Thymus (tissue), 11 donors: Measurements from ENCODE around the gene FCRL5. TPM values are rescaled to one million over a fixed set of nuclear protein-coding genes. Genes with fewer than 3 reads are reported as not detected.

Experiments used
- DNase-seq, 9 donors: peaks; one replicate each; pipeline ENCODE4 v3.0.0-alpha.2; 2013; ENCODE audit warnings: low spot score in 9 of 9, low read depth in 6 of 9, missing footprints in 1 of 9
- H3K27ac ChIP-seq, 2 donors: one replicate each; pipeline ENCODE4 v1.5.1; 2013; ENCODE audit warnings: control low read depth in 1 of 2, low read depth in 1 of 2, low read length in 1 of 2, mild to moderate bottlenecking in 1 of 2, moderate library complexity in 1 of 2
- H3K27me3 ChIP-seq, 2 donors: one replicate each; pipeline ENCODE4 v1.5.1; 2013; ENCODE audit warnings: low read length in 1 of 2; ENCODE audit not compliant: control insufficient read depth in 2 of 2, insufficient read depth in 1 of 2
- H3K36me3 ChIP-seq, 2 donors: one replicate each; pipeline ENCODE4 v1.5.1; 2013; ENCODE audit warnings: low read length in 1 of 2, mild to moderate bottlenecking in 1 of 2, moderate library complexity in 1 of 2; ENCODE audit not compliant: control insufficient read depth in 2 of 2, insufficient read depth in 2 of 2
- H3K4me1 ChIP-seq, 2 donors: one replicate each; pipeline ENCODE4 v1.5.1; 2013; ENCODE audit warnings: low read length in 2 of 2; ENCODE audit not compliant: control insufficient read depth in 2 of 2, insufficient read depth in 2 of 2
- H3K4me3 ChIP-seq, 2 donors: one replicate each; pipeline ENCODE4 v1.5.1; 2013; ENCODE audit warnings: low read length in 2 of 2, control low read depth in 1 of 2, mild to moderate bottlenecking in 1 of 2
- H3K9me3 ChIP-seq, 2 donors: one replicate each; pipeline ENCODE4 v1.5.1; 2013; ENCODE audit warnings: low read length in 1 of 2, mild to moderate bottlenecking in 1 of 2; ENCODE audit not compliant: control insufficient read depth in 2 of 2, insufficient read depth in 1 of 2
- WGBS: extraction: QIAGEN DNeasy Blood & Tissue Kit; methylation state at CpG from one replicate; pipeline ENCODE4 v1.1.7; 2013; 5-methylcytosine and 5-hydroxymethylcytosine counted together
- polyA plus RNA-seq: library from polyadenylated mRNA; stranded (reverse); fragments of 200-250 nt; gene quantifications from one replicate; pipeline ENCODE4 v1.2.3, GENCODE V29; 2013
- total RNA-seq: library from RNA; stranded (reverse); fragments of 120-200 nt; gene quantifications from one replicate; pipeline ENCODE4 v1.2.4, GENCODE V29; 2013
- donor health status: healthy.

FCRL5 gene
- total and polyA plus RNA-seq, 2 donors = 0.80 to 8.1 TPM

DNA sequence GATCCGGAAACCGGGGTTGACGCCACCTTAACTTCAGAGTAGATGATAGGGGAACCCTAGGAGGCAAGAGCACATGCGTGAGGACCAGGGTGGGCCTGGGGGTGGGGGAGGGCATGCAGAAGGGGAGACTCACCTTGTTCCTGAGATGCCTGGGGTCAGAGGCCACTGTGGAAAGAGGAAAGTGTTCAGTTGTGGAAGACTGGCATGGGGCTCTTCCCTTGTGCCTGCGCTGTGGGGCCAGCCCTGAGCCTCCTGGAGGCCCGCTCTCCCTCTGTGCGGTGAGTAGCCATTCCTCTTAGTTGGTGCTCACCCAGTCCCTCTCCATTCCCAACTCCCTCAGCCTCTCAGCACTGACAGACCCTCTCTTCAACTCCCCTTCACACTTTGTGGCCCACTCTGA, 36.6 kb downstream of the FCRL5 start:
- H3K27me3 ChIP-seq = no peaks in the 10 kb centered on the region
- peaks cover 0 to 15% of the 10 kb centered on the region in 2 donors for H3K4me1 ChIP-seq
- no peaks in the 10 kb centered on the region for H3K36me3 ChIP-seq
- 97% methylated on average over 7 of the region's 7 CpGs for WGBS
- no peak overlapping the region for H3K4me3 ChIP-seq
- H3K27ac ChIP-seq = no peak overlapping the region
- no peak for DNase-seq
- no peaks in the 10 kb centered on the region for H3K9me3 ChIP-seq

DNA sequence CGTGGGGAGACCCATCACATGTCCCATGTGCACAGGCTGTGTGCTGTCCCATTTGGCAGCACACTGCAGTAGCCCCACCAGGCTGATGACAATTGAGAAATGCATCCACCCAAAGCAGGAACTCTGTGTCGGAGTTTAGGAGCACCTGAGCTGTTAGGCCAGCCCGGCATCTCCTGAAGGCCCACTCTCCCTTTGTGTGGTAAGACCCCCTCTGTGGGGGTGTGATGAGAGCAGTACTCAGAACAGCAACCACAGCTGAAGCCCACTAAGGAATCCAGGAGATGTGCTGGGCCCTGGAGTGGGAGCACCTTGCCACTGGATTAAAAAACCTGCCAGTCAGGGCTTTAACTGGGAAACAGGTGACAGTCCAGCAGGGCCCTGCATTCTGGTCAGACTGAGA, 37.2 kb downstream of the FCRL5 start:
- H3K9me3 ChIP-seq = no peaks in the 10 kb centered on the region
- DNase-seq = no peak
- peaks cover 0 to 15% of the 10 kb centered on the region in 2 donors for H3K4me1 ChIP-seq
- H3K27ac ChIP-seq = no peak overlapping the region
- no peak overlapping the region for H3K4me3 ChIP-seq
- no peaks in the 10 kb centered on the region for H3K27me3 ChIP-seq
- no peaks in the 10 kb centered on the region for H3K36me3 ChIP-seq
- 97% methylated on average over 3 of the region's 3 CpGs for WGBS

DNA sequence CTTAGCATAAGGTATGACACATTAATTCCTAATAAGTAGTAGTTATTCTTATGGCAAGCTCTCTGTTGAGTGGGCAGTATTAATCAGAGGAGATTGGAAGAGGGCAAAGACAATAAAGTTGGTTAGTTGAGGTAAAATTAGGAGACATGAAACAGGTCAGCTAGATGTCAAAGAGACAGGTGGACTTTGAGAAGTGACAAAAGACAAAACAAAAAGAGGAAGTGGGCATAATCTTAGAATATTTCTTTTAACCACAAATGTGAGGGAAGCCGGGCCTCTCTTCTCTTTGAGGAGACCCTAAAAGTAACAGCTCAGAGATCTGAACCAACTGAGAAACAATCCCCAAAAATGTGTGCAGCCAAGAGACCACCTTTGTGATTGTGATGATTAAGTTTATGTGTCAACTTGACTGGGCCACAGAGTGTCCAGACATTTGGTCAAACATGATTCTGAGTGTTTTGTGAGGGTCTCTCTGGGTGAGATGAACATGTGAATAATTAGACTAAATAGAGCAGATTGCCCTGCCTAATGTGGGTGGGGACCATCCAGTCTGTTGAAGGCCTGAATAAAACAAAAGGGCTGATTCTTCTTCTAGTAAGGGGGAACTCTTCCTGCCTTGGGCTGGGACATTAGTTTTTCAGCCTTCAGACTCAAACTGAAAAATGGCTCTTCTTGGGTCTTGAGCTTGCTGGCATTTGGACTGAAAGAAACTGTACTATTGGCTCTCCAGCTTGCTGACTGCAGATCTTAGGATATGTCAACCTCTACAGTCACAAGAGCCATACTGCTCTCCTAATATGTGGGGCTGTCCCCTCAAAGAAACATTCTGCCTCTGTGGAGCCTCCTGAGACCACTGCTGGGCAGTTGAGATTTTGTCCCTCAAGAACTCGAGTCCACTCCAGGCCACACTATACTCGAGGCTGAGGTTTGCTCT, 40.0 kb downstream of the FCRL5 start:
- H3K27ac ChIP-seq = no peak overlapping the region
- WGBS = 62% methylated on average over 3 of the region's 3 CpGs
- H3K27me3 ChIP-seq = no peaks in the 10 kb centered on the region
- no peaks in the 10 kb centered on the region for H3K9me3 ChIP-seq
- no peaks in the 10 kb centered on the region for H3K36me3 ChIP-seq
- H3K4me3 ChIP-seq = no peak overlapping the region
- H3K4me1 ChIP-seq = peaks cover 0 to 15% of the 10 kb centered on the region in 2 donors
- no peak for DNase-seq

DNA sequence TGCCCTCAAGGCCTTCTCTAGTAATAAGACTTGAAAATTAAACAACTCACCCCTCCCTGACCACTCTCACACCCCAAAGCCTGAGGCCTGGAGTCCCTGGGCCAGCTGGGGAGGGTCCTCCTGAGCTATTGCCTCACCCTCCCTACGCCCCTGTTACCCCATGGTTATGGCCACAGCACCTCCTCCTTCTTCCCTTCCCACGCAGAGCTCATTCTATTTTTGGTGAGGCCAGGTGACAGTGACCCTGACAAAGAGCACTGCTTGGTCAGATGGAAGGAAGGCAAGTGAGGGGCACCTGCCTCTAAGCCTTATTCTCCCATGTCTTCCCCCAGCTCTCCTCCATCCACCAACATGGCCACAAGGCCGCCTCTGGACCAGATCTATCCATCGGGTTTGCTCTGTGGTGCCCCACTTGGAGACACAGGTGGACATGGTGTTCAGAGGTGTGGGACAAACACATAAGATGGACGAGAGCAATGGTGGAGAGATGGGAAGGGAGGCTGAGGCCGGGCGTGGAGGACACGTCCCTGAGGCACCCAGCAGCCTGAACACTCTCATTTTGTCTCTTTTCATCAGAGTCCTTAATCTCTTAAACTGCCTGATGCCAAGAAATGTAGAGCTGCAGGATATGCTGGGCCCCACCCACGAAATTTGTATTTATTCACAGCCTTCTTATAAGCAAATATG, 42.6 kb downstream of the FCRL5 start:
- WGBS = 94% methylated on average over 9 of the region's 9 CpGs

DNA sequence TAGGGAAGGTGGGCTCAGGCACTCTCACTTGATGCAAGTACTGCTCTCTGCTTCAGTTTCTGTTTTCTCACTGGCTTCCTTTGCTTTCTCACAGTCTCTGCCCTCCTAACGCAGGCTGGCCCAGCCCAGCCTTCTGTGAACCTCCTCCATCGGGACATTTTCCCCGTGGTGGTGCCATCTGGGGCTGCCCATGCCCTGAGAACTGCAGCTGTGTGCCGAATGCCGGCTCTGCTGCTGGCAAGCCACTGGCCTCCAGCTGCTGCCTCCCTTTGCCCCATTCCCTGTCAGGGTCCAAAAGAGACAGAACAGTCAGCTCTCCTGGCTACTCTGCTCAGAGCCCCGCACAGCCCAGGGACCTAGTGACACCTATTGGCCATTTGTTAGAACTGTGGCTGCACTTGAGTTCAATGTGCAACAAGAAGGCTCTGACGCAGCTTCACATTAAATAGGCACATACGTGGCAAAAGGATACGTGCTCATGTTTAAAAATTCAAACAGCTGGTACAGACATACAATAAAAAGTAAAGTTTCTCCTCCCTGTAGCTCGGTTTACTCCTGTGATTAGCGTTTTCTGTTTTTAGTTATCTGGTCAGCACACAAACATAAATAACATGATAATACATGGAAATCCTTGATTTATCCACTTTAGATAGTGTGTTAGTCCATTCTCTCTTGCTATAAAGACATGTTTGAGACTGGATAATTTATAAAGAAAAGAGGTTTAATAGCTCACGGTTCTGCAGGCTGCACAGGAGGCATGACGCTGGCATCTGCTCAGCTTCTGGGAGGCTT, 46.6 kb downstream of the FCRL5 start:
- no peaks in the 10 kb centered on the region for H3K9me3 ChIP-seq
- H3K27ac ChIP-seq = no peak overlapping the region
- 55% methylated on average over 13 of the region's 13 CpGs for WGBS
- H3K4me3 ChIP-seq = no peak overlapping the region
- peak in 5 of 9 donors; percentile 23 to 61 (median 29) for DNase-seq
- H3K27me3 ChIP-seq = no peaks in the 10 kb centered on the region
- H3K4me1 ChIP-seq = no peaks in the 10 kb centered on the region
- H3K36me3 ChIP-seq = no peaks in the 10 kb centered on the region

More for the DNA sequence above, 42.6 kb downstream of the FCRL5 start:
- H3K36me3 ChIP-seq = no peaks in the 10 kb centered on the region
- no peak overlapping the region for H3K27ac ChIP-seq
- H3K4me1 ChIP-seq = peaks cover 0 to 15% of the 10 kb centered on the region in 2 donors
- DNase-seq = no peak
- no peak overlapping the region for H3K4me3 ChIP-seq
- H3K9me3 ChIP-seq = no peaks in the 10 kb centered on the region
- no peaks in the 10 kb centered on the region for H3K27me3 ChIP-seq

DNA sequence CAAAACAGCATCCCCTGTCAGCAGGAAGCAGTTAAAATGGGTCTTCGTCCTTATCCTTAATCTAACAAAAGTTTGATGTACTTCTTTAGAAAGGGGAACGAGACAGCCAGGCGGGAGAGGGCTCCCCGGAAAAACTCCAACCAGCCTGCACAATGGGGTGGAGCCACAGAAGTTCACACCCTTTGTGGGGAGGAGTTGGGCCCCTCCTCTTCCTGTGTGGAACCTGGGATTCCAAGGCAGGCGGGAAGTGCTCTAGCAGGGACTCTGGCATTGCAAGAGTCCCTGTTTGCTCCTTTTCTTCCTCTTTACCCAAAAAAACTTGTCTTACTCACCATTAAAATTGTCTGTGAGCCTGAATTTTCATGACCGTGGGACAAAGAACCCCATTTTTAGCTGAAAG, 47.7 kb downstream of the FCRL5 start:
- 92% methylated on average over 6 of the region's 6 CpGs for WGBS
- Histone ChIP-seq H3K4me1 (no peaks in the 10 kb centered on the region), H3K27ac (no peak overlapping the region), H3K4me3 (no peak overlapping the region), H3K9me3 (no peaks in the 10 kb centered on the region), H3K27me3 (no peaks in the 10 kb centered on the region), H3K36me3 (no peaks in the 10 kb centered on the region)
- DNase-seq = no peak

DNA sequence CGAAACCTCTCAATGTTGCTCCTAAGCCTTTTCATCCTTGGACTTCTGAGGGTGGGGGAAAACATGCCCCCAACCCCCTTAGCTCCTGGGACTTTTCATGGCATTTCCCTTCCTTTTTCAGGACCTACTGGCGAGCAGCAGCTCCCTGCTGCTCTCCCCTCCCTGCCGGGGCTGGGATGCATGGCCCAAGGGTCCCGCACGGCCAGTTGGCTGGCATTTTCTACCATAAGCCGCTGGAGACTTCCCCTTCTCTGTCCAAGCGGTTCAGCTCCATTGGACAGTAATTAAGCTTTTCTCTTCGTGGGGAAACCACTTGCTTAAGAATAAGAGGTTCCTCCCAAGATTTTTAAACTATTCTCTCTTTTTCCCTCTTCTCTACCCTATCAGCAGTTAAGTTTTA, 52.8 kb downstream of the FCRL5 start:
- no peaks in the 10 kb centered on the region for H3K9me3 ChIP-seq
- DNase-seq = no peak
- 96% methylated on average over 8 of the region's 8 CpGs for WGBS
- no peak overlapping the region for H3K27ac ChIP-seq
- no peaks in the 10 kb centered on the region for H3K27me3 ChIP-seq
- H3K36me3 ChIP-seq = no peaks in the 10 kb centered on the region
- peaks cover 0 to 6% of the 10 kb centered on the region in 2 donors for H3K4me1 ChIP-seq
- H3K4me3 ChIP-seq = no peak overlapping the region

DNA sequence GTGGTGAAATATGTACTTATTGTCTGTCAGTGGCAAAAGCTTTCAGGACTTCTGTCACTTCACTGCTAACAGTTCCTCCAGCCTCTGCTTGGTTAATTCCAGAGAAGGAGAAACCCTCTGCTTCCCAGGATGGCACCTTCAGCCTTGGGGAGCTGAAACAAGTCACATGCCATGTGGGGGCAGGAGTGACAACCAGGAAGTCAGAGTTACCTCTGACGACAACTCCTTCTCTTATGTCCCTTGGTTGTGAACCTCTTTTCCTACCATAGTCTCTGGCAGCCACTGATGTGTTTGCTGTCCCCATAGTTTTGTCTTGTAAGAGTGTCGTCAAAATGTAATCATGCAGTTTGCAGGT, 53.6 kb downstream of the FCRL5 start:
- H3K27me3 ChIP-seq = no peaks in the 10 kb centered on the region
- no peaks in the 10 kb centered on the region for H3K36me3 ChIP-seq
- WGBS = 87% methylated on average over 2 of the region's 2 CpGs
- H3K27ac ChIP-seq = no peak overlapping the region
- no peaks in the 10 kb centered on the region for H3K9me3 ChIP-seq
- H3K4me1 ChIP-seq = peaks cover 0 to 6% of the 10 kb centered on the region in 2 donors
- H3K4me3 ChIP-seq = no peak overlapping the region
- DNase-seq = no peak
